SH-SY5Y (cell line): ENCODE results near the gene KRTAP5-3.

Experiments
- GATA2 ChIP-seq: IDR thresholded peaks from 2 replicates; pipeline ENCODE4 v1.6.1; 2011; ENCODE audit warnings: mild to moderate bottlenecking, low read depth, low read length
- GATA3 ChIP-seq: IDR thresholded peaks from 2 replicates; pipeline ENCODE4 v1.6.1; 2011; ENCODE audit warnings: low read depth, mild to moderate bottlenecking, low read length, moderate library complexity

DNA sequence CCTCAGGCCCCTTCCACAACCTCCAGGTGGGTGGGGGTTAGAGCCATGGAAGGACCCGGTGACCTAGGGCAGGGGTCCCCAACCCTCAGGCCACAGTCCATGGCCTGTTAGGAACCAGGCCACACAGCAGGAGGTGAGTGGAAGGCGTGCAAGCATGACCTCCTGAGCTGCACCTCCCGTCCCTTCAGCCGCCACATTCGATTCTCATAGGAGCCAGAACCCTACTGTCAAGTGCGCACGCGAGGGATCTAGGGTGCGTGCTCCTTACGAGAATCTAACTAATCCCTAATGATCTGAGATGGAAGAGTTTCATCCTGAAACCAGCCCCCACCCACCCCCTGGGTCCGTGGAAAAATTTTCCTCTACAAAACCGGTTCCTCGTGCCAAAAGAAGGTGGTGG is 17.3 kb upstream of the KRTAP5-3 start:
- TF ChIP-seq GATA3: no peak
- no peak for TF ChIP-seq GATA2
